Karpas-422 (cell line): ENCODE data around the gene OR8D2. TPM values are rescaled to one million over a fixed set of nuclear protein-coding genes. Genes with fewer than 3 reads are reported as not detected.

Source experiments
- DNase-seq: peaks from one replicate; pipeline ENCODE4 v3.0.0-alpha.2; 2015
- H2AFZ ChIP-seq: fragments of 200-600 bp; sonication (generic); 2 replicates; pipeline ENCODE4 v1.6.1; 2014; ENCODE audit warnings: antibody characterized with exemption, low read length, mixed read lengths
- H3K27ac ChIP-seq: fragments of 200-600 bp; sonication (generic); 2 replicates; pipeline ENCODE4 v1.5.1; 2014; ENCODE audit warnings: mild to moderate bottlenecking, low read length, moderate library complexity
- H3K27me3 ChIP-seq: fragments of 200-600 bp; sonication (generic); 2 replicates; pipeline ENCODE4 v1.6.1; 2014; ENCODE audit warnings: low read length, mixed read lengths
- H3K36me3 ChIP-seq: fragments of 200-600 bp; sonication (generic); 2 replicates; pipeline ENCODE4 v1.6.1; 2014; ENCODE audit warnings: low read length, mixed read lengths; ENCODE audit not compliant: insufficient read depth
- H3K4me1 ChIP-seq: fragments of 200-600 bp; sonication (generic); 2 replicates; pipeline ENCODE4 v1.6.1; 2014; ENCODE audit warnings: mild to moderate bottlenecking, low read length, mixed read lengths
- H3K4me2 ChIP-seq: fragments of 200-600 bp; sonication (generic); 2 replicates; pipeline ENCODE4 v1.6.1; 2014; ENCODE audit warnings: low read length, low read depth, mild to moderate bottlenecking; ENCODE audit not compliant: poor library complexity, severe bottlenecking
- H3K4me3 ChIP-seq: fragments of 200-600 bp; sonication (generic); 2 replicates; pipeline ENCODE4 v1.5.1; 2014; ENCODE audit warnings: mild to moderate bottlenecking, antibody characterized with exemption, low read length, mixed read lengths
- H3K79me2 ChIP-seq: fragments of 200-600 bp; sonication (generic); 2 replicates; pipeline ENCODE4 v1.6.1; 2014; ENCODE audit warnings: mild to moderate bottlenecking, low read length, mixed read lengths
- H3K9ac ChIP-seq: fragments of 200-600 bp; sonication (generic); 2 replicates; pipeline ENCODE4 v1.6.0; 2014; ENCODE audit warnings: low read length
- H3K9me2 ChIP-seq: fragments of 200-600 bp; sonication (generic), shearing (Covaris generic); replicated peaks from 2 replicates; pipeline ENCODE4 v1.6.0; 2014; ENCODE audit warnings: mild to moderate bottlenecking, low read length, moderate library complexity; ENCODE audit not compliant: insufficient read depth
- H3K9me3 ChIP-seq: fragments of 300-700, 200-600 bp; sonication (generic); 2 replicates; pipeline ENCODE4 v1.6.1; 2014; ENCODE audit warnings: low read length, mixed read lengths
- H4K20me1 ChIP-seq: fragments of 200-600 bp; sonication (generic); 2 replicates; pipeline ENCODE4 v1.6.1; 2014; ENCODE audit warnings: mild to moderate bottlenecking, antibody characterized with exemption, low read length, low read depth; ENCODE audit not compliant: insufficient read depth
- total RNA-seq: library from RNA; depleted of rRNA; stranded (reverse); fragments of >200 nt; shearing (Covaris generic); gene quantifications from 2 replicates; pipeline ENCODE4 v1.2.3, GENCODE V29; 2014; ENCODE audit warnings: low replicate concordance

The OR8D2 gene
- total RNA-seq, 1 experiment from 2014 or later = not detected

- H2AFZ ChIP-seq = no peak overlapping the region
Measured at GRCh38 chr11:124302347-124303125, 17.5 kb downstream of the OR8D2 start.

DNA sequence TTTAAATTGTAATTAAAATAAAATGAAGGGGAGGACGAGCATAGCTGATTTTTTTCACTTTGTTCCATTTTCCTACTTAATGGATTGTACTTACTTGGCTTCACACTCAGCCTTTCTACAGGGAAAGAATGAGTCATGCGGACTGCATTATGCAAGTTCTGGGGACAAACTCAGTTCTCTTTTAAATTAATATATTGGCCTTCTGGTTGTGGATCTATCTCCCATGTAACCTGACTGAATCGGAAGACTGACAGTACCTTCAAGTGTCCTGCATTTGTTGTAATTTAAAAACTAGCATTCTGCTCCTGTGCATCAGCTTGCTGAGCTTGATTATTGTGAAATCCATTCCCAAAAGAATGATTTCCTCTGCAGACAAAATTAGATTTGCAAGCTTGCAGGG lies 18.4 kb downstream of the OR8D2 start:
- Histone ChIP-seq H4K20me1 (no peaks in the 10 kb centered on the region), H3K27me3 (no peaks in the 10 kb centered on the region), H3K27ac (no peak overlapping the region), H3K9ac (no peak overlapping the region), H3K9me2 (no peaks in the 10 kb centered on the region), H3K36me3 (no peaks in the 10 kb centered on the region), H3K4me2 (no peak overlapping the region), H3K79me2 (no peaks in the 10 kb centered on the region), H3K4me1 (no peaks in the 10 kb centered on the region), H3K4me3 (no peak overlapping the region), H2AFZ (no peak overlapping the region), H3K9me3 (no peaks in the 10 kb centered on the region)
- no peak for DNase-seq

More at GRCh38 chr11:124302347-124303125, 17.5 kb downstream of the OR8D2 start:
- no peak for DNase-seq
- Histone ChIP-seq H3K36me3 (no peaks in the 10 kb centered on the region), H3K4me3 (no peak overlapping the region), H3K79me2 (no peaks in the 10 kb centered on the region), H3K9me2 (no peaks in the 10 kb centered on the region), H3K9ac (no peak overlapping the region), H4K20me1 (no peaks in the 10 kb centered on the region), H3K4me1 (no peaks in the 10 kb centered on the region), H3K27me3 (no peaks in the 10 kb centered on the region), H3K27ac (no peak overlapping the region), H3K9me3 (no peaks in the 10 kb centered on the region), H3K4me2 (no peak overlapping the region)

GRCh38 chr11:124297921-124298320 lies 22.1 kb downstream of the OR8D2 start:
- no peak overlapping the region for H3K4me2 ChIP-seq
- H3K27me3 ChIP-seq = no peaks in the 10 kb centered on the region
- H2AFZ ChIP-seq = no peak overlapping the region
- H3K36me3 ChIP-seq = no peaks in the 10 kb centered on the region
- H3K9ac ChIP-seq = no peak overlapping the region
- no peaks in the 10 kb centered on the region for H4K20me1 ChIP-seq
- no peaks in the 10 kb centered on the region for H3K9me2 ChIP-seq
- no peak overlapping the region for H3K4me3 ChIP-seq
- no peaks in the 10 kb centered on the region for H3K4me1 ChIP-seq
- DNase-seq = no peak
- no peak overlapping the region for H3K27ac ChIP-seq
- no peaks in the 10 kb centered on the region for H3K9me3 ChIP-seq
- no peaks in the 10 kb centered on the region for H3K79me2 ChIP-seq

- Histone ChIP-seq H3K9ac (no peak overlapping the region), H2AFZ (no peak overlapping the region), H3K79me2 (no peaks in the 10 kb centered on the region), H3K36me3 (no peaks in the 10 kb centered on the region), H3K9me2 (no peaks in the 10 kb centered on the region), H3K9me3 (no peaks in the 10 kb centered on the region), H3K4me3 (no peak overlapping the region), H3K4me1 (no peaks in the 10 kb centered on the region), H3K4me2 (no peak overlapping the region), H3K27me3 (no peaks in the 10 kb centered on the region), H4K20me1 (no peaks in the 10 kb centered on the region), H3K27ac (no peak overlapping the region)
- no peak for DNase-seq
Measured at GRCh38 chr11:124296016-124296415, 24.0 kb downstream of the OR8D2 start.

DNA sequence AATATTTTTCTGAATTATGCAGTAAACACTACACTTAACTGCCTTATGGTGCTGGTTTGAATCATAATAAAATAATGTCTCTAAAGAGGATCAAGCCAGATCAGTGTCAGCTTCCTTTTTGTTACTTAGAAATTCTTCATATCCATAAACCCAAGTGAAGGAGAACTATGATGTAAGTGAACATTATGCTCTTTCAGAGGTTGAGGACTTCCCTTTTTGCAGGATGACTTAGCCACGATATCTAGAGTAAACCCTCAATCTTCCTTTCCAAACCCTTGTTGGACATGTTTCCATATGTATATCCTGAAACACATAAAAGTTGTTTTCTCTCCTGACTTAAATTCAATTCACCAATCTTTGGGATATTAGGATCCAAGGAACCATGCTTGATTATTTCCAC lies 25.3 kb downstream of the OR8D2 start:
- Histone ChIP-seq H3K36me3 (no peaks in the 10 kb centered on the region), H3K27ac (no peak overlapping the region), H3K9ac (no peak overlapping the region), H3K4me1 (no peaks in the 10 kb centered on the region), H4K20me1 (no peaks in the 10 kb centered on the region), H3K4me3 (no peak overlapping the region), H3K79me2 (no peaks in the 10 kb centered on the region), H3K9me3 (no peaks in the 10 kb centered on the region), H3K4me2 (no peak overlapping the region), H3K27me3 (no peaks in the 10 kb centered on the region), H3K9me2 (no peaks in the 10 kb centered on the region), H2AFZ (no peak overlapping the region)
- DNase-seq = no peak

DNA sequence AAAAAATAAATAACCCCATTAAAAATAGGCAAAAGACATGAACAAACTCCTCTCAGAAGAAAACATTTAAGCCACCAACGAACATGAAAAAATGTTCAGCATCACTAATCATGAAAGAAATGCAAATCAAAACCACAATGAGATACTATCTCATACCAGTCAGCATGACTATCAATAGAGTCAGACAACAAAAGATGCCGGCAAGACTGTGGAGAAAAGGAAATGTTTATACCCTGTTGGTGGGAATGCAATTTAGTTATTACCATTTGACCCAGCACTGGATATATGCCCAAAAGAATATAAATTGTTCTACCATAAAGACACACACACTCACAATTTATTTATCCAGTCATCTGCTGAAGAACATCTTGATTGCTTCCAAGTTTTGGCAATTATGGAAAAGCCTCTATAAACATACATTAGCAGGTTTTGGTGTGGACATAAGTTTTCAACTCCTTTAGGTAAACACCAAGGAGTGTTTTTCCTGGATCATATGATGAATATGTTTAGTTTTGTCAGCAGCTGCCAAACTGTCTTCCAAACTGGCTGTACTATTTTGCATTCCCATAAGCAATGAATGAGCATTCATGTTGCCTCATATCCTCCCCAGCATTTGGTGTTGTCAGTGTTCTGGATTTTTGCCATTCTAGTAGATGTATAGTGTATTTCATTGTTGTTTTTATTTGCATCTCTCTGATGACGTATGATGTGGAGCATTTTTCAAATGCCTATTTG lies 34.2 kb downstream of the OR8D2 start:
- H3K27me3 ChIP-seq = no peaks in the 10 kb centered on the region
- no peaks in the 10 kb centered on the region for H3K9me2 ChIP-seq
- H3K4me2 ChIP-seq = no peak overlapping the region
- no peak overlapping the region for H3K9ac ChIP-seq
- no peak for DNase-seq
- no peaks in the 10 kb centered on the region for H3K36me3 ChIP-seq
- no peaks in the 10 kb centered on the region for H3K4me1 ChIP-seq
- no peak overlapping the region for H3K27ac ChIP-seq
- H3K79me2 ChIP-seq = no peaks in the 10 kb centered on the region
- H2AFZ ChIP-seq = no peak overlapping the region
- no peak overlapping the region for H3K4me3 ChIP-seq
- no peaks in the 10 kb centered on the region for H3K9me3 ChIP-seq
- H4K20me1 ChIP-seq = no peaks in the 10 kb centered on the region

DNA sequence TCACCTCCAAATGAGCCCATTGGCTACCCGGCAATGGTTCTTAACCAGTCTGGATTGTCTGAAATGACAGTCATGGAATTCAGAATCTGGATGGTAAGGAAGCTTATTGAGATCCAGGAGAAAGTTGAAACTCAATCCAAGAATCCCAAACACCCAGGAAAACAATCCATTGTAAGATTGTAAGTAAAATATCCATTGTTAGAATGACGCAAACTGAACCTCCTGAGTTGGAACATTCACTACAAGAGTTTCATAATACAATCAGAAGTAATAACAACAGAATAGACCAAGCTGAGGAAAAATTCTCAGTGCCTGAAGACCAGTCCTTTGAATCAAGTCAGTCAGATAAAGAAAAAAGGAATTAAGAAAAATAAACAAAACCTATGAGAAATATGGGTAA lies 41.7 kb downstream of the OR8D2 start:
- Histone ChIP-seq H3K27me3 (no peaks in the 10 kb centered on the region), H3K9me2 (no peaks in the 10 kb centered on the region), H3K4me2 (no peak overlapping the region), H2AFZ (no peak overlapping the region), H3K4me1 (no peaks in the 10 kb centered on the region), H3K79me2 (no peaks in the 10 kb centered on the region), H4K20me1 (no peaks in the 10 kb centered on the region), H3K9me3 (no peaks in the 10 kb centered on the region), H3K4me3 (no peak overlapping the region), H3K9ac (no peak overlapping the region), H3K27ac (no peak overlapping the region), H3K36me3 (no peaks in the 10 kb centered on the region)
- no peak for DNase-seq

GRCh38 chr11:124277804-124278203 lies 42.2 kb downstream of the OR8D2 start:
- no peaks in the 10 kb centered on the region for H4K20me1 ChIP-seq
- H3K9me3 ChIP-seq = no peaks in the 10 kb centered on the region
- no peaks in the 10 kb centered on the region for H3K36me3 ChIP-seq
- no peaks in the 10 kb centered on the region for H3K79me2 ChIP-seq
- H3K27me3 ChIP-seq = no peaks in the 10 kb centered on the region
- H3K9me2 ChIP-seq = no peaks in the 10 kb centered on the region
- no peak overlapping the region for H3K9ac ChIP-seq
- no peak overlapping the region for H3K27ac ChIP-seq
- no peak for DNase-seq
- H3K4me1 ChIP-seq = no peaks in the 10 kb centered on the region
- no peak overlapping the region for H3K4me2 ChIP-seq
- no peak overlapping the region for H2AFZ ChIP-seq
- H3K4me3 ChIP-seq = no peak overlapping the region
